Measurements from ENCODE around the gene SLC36A1. TPM values are rescaled to one million over a fixed set of nuclear protein-coding genes. Genes with fewer than 3 reads are reported as not detected.
"Not testable (repeated sequence)": the region's sequence is repeated elsewhere in the genome, so short reads cannot be mapped to it uniquely, and the experiment has no call there.

The SLC36A1 gene
- total and polyA plus RNA-seq, 2 experiments from 2014 or later, result 10.9 to 19.5 TPM

GRCh38 chr5:151504006-151504405 lies 56.6 kb downstream of the SLC36A1 start:
- Histone ChIP-seq H3K4me1 (ENCODE audit: insufficient read depth) (no peaks in the 10 kb centered on the region), H3K4me3 (no peak overlapping the region), H3K27me3 (no peaks in the 10 kb centered on the region), H3K9me3 (ENCODE audit: low read depth) (no peaks in the 10 kb centered on the region), H3K4me2 (no peak overlapping the region), H3K9me2 (replicated peaks; ENCODE audit: insufficient read depth) (no peaks in the 10 kb centered on the region), H3K36me3 (replicated peaks; ENCODE audit: insufficient read depth, low read depth) (no peaks in the 10 kb centered on the region), H3K27ac (no peak overlapping the region), H3K79me2 (no peaks in the 10 kb centered on the region), H2AFZ (no peak overlapping the region), H4K20me1 (ENCODE audit: insufficient read depth, poor library complexity, severe bottlenecking) (no peaks in the 10 kb centered on the region)
- DNase-seq (ENCODE audit: low spot score), result no peak
- 89% methylated on average over 4 of the region's 4 CpGs for WGBS (ENCODE audit: low lambda C conversion rate, missing lambda C conversion rate)
- TF ChIP-seq EZH2 (IDR thresholded peaks at IDR 0.05; ENCODE audit: borderline replicate concordance) (no peak), CTCF (IDR thresholded peaks at IDR 0.05; ENCODE audit: poor library complexity) (no peak), EZH2phosphoT487 (IDR thresholded peaks at IDR 0.05; ENCODE audit: low read depth, severe bottlenecking, unreplicated experiment) (no peak)

GRCh38 chr5:151508308-151508707 lies 60.9 kb downstream of the SLC36A1 start:
- H3K4me3 ChIP-seq; H3K9me2 ChIP-seq (replicated peaks; ENCODE audit: insufficient read depth); H3K79me2 ChIP-seq; H3K36me3 ChIP-seq (replicated peaks; ENCODE audit: insufficient read depth, low read depth); H3K9me3 ChIP-seq (ENCODE audit: low read depth); H3K4me1 ChIP-seq (ENCODE audit: insufficient read depth); H2AFZ ChIP-seq; H3K27me3 ChIP-seq; H3K27ac ChIP-seq; DNase-seq (ENCODE audit: low spot score); H3K4me2 ChIP-seq; H4K20me1 ChIP-seq (ENCODE audit: insufficient read depth, poor library complexity, severe bottlenecking): not testable (repeated sequence)
- 88% methylated on average over 10 of the region's 10 CpGs for WGBS (ENCODE audit: low lambda C conversion rate, missing lambda C conversion rate)

DNA sequence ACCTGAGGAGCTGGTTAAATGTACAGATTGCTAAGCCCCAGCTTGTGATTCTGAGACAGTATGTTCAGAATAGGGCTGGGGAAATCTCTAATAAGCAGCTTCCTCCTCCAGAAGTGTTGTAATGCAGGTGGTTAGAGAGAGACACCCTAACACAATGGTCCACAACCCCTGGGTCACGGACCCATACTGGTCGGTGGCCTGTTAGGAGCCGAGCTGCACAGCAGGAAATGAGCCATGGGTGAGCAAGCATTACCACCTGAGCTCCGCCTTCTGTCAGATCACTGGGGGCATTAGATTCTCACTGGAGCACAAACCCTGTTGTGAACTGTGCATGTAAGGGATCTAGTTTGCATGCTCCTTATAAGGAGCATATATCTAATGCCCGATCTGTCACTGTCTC lies 61.8 kb downstream of the SLC36A1 start:
- WGBS (ENCODE audit: low lambda C conversion rate, missing lambda C conversion rate), result 90% methylated on average over 5 of the region's 5 CpGs
- no peak for DNase-seq (ENCODE audit: low spot score)
- Histone ChIP-seq H3K4me3 (no peak overlapping the region), H2AFZ (no peak overlapping the region), H3K4me2 (no peak overlapping the region), H3K27ac (no peak overlapping the region), H3K79me2 (no peaks in the 10 kb centered on the region), H4K20me1 (ENCODE audit: insufficient read depth, poor library complexity, severe bottlenecking) (no peaks in the 10 kb centered on the region), H3K9me2 (replicated peaks; ENCODE audit: insufficient read depth) (no peaks in the 10 kb centered on the region), H3K27me3 (no peaks in the 10 kb centered on the region), H3K4me1 (ENCODE audit: insufficient read depth) (no peaks in the 10 kb centered on the region), H3K9me3 (ENCODE audit: low read depth) (no peaks in the 10 kb centered on the region), H3K36me3 (replicated peaks; ENCODE audit: insufficient read depth, low read depth) (no peaks in the 10 kb centered on the region)
- TF ChIP-seq EZH2phosphoT487 (IDR thresholded peaks at IDR 0.05; ENCODE audit: low read depth, severe bottlenecking, unreplicated experiment), result no peak
- no peak for TF ChIP-seq EZH2 (IDR thresholded peaks at IDR 0.05; ENCODE audit: borderline replicate concordance)
- no peak for TF ChIP-seq CTCF (IDR thresholded peaks at IDR 0.05; ENCODE audit: poor library complexity)

GRCh38 chr5:151509836-151510235 lies 62.4 kb downstream of the SLC36A1 start:
- H3K9me3 ChIP-seq (ENCODE audit: low read depth), result no peaks in the 10 kb centered on the region
- no peak overlapping the region for H3K27ac ChIP-seq
- no peak overlapping the region for H3K4me3 ChIP-seq
- H2AFZ ChIP-seq, result no peak overlapping the region
- 100% methylated on average over 3 of the region's 3 CpGs for WGBS (ENCODE audit: low lambda C conversion rate, missing lambda C conversion rate)
- no peak for TF ChIP-seq CTCF (IDR thresholded peaks at IDR 0.05; ENCODE audit: poor library complexity)
- no peak for TF ChIP-seq EZH2 (IDR thresholded peaks at IDR 0.05; ENCODE audit: borderline replicate concordance)
- no peak for TF ChIP-seq EZH2phosphoT487 (IDR thresholded peaks at IDR 0.05; ENCODE audit: low read depth, severe bottlenecking, unreplicated experiment)
- no peak for DNase-seq (ENCODE audit: low spot score)
- no peaks in the 10 kb centered on the region for H3K36me3 ChIP-seq (replicated peaks; ENCODE audit: insufficient read depth, low read depth)
- H3K4me2 ChIP-seq, result no peak overlapping the region
- H3K27me3 ChIP-seq, result no peaks in the 10 kb centered on the region
- no peaks in the 10 kb centered on the region for H4K20me1 ChIP-seq (ENCODE audit: insufficient read depth, poor library complexity, severe bottlenecking)
- H3K79me2 ChIP-seq, result no peaks in the 10 kb centered on the region
- H3K4me1 ChIP-seq (ENCODE audit: insufficient read depth), result no peaks in the 10 kb centered on the region
- H3K9me2 ChIP-seq (replicated peaks; ENCODE audit: insufficient read depth), result no peaks in the 10 kb centered on the region
